Measurements from ENCODE around the gene POTEF.
"Not testable (repeated sequence)": the region's sequence is repeated elsewhere in the genome, so short reads cannot be mapped to it uniquely, and the experiment has no call there.

The POTEF gene

DNA sequence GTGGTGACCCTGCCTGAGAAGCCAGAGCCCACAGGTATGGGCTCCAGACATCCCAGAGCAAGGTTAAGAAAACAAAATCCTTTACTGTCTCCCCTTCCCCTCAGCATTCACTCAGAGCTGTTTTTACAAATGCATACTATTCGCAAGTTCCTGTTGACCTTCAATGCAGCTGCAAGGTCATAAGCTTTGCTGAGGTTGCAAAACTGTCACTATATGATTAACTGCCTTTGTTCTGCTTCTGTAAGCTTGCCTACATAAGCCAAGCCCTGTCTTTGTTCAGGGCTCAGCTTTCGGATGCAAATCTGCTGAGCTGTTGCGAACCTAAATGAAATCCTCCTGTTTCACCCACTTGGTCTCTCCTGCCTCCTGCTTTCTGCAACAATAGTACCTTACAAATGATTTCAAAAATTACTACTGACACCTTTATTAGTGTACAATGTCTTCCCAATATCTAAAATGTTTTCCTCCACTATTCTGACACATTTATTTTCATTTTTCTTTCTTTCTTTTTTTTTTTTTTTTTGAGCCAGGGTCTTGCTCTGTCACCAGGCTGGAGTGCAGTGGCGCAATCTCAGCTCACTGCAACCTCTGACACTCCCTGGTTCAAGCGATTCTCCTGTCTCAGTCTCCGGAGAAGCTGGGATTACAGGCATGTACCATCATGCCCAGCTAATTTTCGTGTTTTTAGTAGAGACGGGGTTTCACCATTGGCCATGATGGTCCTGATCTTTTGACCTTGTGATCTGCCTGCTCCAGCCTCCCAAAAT, 26.2 kb downstream of the POTEF start:
- not testable (repeated sequence) for DNase-seq

DNA sequence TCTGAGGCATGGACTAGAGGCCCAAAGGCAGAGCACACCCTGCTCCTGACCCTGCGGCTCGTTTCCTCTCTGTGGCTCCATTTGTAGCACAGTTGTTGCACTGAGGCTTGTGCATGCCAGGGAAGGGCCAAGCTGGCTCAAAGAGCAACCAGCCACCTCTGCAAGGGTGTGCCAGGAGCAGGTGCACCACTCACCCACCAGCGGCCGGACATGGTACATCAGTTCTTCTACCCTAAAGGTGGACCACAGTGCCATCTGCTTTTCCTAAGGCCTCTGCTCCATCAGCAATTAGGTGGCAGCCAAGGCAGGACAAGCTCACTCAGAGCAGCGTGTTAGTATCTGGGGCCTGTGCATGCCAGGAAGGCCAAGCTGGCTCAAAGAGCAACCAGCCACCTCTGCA, 66.4 kb downstream of the POTEF start:
- DNase-seq: not testable (repeated sequence)

DNA sequence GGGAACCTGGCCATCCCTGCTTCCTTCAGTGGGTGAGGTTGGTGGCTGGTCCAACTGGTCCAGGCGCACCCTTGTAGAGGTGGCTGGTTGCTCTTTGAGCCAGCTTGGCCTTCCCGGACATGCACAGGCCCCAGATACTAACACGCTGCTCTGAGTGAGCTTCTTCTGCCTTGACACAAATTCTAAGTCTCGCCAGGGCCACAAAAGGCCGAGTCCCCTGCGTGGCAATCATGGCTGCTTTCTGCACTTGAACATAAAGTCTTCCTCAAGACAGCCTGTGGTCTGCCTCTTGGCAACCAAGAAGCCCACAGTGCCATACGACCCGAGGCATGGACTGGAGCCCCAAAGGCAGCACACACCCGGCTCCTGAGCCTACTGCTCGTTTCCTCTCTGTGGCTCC, 69.0 kb downstream of the POTEF start:
- not testable (repeated sequence) for DNase-seq

GRCh38 chr2:130056336-130056735, 72.7 kb downstream of the POTEF start:
- DNase-seq: not testable (repeated sequence)

GRCh38 chr2:130053217-130053911, 75.7 kb downstream of the POTEF start:
- not testable (repeated sequence) for DNase-seq

DNA sequence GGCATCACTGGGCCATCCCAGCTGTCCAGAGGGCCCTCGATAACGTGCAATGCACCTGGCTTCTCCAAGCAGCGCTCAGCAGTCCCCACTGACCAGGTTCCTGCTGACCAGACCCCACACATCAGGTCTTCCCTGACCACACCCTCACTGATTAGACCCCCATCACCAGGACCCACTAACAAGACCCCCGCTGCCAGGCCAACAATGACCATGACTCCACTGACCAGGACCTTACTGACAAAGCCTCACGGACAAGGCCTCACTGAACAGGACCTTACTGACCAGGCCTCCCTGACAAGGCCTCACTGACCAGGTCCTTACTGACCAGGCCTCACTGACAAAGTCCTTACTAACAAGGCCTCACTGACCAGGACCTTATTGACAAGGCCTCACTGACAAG, 76.6 kb downstream of the POTEF start:
- DNase-seq: not testable (repeated sequence)

- not testable (repeated sequence) for DNase-seq
Observed at GRCh38 chr2:130048422-130048821, 80.6 kb downstream of the POTEF start.

GRCh38 chr2:130038265-130038603, 90.8 kb downstream of the POTEF start:
- DNase-seq: not testable (repeated sequence)

DNA sequence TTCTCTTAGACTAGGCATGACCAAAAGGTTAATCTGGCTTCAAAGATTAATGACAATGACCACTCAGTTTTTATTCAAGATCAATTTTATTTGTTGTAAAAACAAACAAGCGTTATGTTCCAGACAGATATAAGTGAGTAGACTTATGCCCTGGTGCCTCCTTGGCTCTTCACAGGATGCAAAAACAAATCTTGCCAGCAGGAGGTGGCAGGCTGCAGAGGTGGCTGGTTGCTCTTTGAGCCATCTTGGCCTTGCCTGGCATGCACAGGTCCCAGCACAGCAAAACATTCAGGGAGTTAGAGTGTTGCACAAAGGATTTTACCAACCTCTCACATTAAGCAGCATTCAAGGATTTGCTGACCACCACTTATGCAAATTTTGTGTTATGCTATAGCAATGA, 103.1 kb downstream of the POTEF start:
- DNase-seq: not testable (repeated sequence)

Data from 8988T (cell line).